Measurements from ENCODE around the gene AGR2. TPM values are rescaled to one million over a fixed set of nuclear protein-coding genes. Genes with fewer than 3 reads are reported as not detected.

The AGR2 gene
- total and polyA plus RNA-seq, 10 of the 15 experiments (the other 5 are each of a cell fraction or from before 2014, with no cell fraction given), result 0.67 TPM; not detected in 9

- no peak for TF ChIP-seq ZNF592 (IDR thresholded peaks at IDR 0.05)
- TF ChIP-seq, protein P1, sequence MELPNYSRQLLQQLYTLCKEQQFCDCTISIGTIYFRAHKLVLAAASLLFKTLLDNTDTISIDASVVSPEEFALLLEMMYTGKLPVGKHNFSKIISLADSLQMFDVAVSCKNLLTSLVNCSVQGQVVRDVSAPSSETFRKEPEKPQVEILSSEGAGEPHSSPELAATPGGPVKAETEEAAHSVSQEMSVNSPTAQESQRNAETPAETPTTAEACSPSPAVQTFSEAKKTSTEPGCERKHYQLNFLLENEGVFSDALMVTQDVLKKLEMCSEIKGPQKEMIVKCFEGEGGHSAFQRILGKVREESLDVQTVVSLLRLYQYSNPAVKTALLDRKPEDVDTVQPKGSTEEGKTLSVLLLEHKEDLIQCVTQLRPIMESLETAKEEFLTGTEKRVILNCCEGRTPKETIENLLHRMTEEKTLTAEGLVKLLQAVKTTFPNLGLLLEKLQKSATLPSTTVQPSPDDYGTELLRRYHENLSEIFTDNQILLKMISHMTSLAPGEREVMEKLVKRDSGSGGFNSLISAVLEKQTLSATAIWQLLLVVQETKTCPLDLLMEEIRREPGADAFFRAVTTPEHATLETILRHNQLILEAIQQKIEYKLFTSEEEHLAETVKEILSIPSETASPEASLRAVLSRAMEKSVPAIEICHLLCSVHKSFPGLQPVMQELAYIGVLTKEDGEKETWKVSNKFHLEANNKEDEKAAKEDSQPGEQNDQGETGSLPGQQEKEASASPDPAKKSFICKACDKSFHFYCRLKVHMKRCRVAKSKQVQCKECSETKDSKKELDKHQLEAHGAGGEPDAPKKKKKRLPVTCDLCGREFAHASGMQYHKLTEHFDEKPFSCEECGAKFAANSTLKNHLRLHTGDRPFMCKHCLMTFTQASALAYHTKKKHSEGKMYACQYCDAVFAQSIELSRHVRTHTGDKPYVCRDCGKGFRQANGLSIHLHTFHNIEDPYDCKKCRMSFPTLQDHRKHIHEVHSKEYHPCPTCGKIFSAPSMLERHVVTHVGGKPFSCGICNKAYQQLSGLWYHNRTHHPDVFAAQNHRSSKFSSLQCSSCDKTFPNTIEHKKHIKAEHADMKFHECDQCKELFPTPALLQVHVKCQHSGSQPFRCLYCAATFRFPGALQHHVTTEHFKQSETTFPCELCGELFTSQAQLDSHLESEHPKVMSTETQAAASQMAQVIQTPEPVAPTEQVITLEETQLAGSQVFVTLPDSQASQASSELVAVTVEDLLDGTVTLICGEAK (IDR thresholded peaks at IDR 0.05; ENCODE audit: borderline replicate concordance), result no peak
- TF ChIP-seq, protein P2, sequence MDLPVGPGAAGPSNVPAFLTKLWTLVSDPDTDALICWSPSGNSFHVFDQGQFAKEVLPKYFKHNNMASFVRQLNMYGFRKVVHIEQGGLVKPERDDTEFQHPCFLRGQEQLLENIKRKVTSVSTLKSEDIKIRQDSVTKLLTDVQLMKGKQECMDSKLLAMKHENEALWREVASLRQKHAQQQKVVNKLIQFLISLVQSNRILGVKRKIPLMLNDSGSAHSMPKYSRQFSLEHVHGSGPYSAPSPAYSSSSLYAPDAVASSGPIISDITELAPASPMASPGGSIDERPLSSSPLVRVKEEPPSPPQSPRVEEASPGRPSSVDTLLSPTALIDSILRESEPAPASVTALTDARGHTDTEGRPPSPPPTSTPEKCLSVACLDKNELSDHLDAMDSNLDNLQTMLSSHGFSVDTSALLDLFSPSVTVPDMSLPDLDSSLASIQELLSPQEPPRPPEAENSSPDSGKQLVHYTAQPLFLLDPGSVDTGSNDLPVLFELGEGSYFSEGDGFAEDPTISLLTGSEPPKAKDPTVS (IDR thresholded peaks at IDR 0.05; ENCODE audit: low read depth, low read length), result no peak
- TF ChIP-seq TCF3 (IDR thresholded peaks at IDR 0.05; ENCODE audit: borderline replicate concordance, insufficient read depth, low read depth, low read length), result no peak
- TF ChIP-seq, protein P3, sequence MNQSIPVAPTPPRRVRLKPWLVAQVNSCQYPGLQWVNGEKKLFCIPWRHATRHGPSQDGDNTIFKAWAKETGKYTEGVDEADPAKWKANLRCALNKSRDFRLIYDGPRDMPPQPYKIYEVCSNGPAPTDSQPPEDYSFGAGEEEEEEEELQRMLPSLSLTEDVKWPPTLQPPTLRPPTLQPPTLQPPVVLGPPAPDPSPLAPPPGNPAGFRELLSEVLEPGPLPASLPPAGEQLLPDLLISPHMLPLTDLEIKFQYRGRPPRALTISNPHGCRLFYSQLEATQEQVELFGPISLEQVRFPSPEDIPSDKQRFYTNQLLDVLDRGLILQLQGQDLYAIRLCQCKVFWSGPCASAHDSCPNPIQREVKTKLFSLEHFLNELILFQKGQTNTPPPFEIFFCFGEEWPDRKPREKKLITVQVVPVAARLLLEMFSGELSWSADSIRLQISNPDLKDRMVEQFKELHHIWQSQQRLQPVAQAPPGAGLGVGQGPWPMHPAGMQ (IDR thresholded peaks at IDR 0.05; ENCODE audit: borderline replicate concordance), result no peak
Measured at GRCh38 chr7:16758631-16759611, 45.9 kb downstream of the AGR2 start (continued).

Data from GM12878 (cell line).